Ishikawa (cell line): ENCODE results near the gene FGF4.

Source experiments
- CEBPB ChIP-seq: IDR thresholded peaks from 2 replicates; pipeline ENCODE4 v1.6.1; 2012
- CREB1 ChIP-seq: IDR thresholded peaks from 2 replicates; pipeline ENCODE4 v1.6.1; 2012; ENCODE audit warnings: low read depth
- EGR1 ChIP-seq: IDR thresholded peaks from 2 replicates; pipeline ENCODE4 v1.6.1; 2012
- EP300 ChIP-seq: IDR thresholded peaks from 2 replicates; pipeline ENCODE4 v1.6.1; 2012; ENCODE audit warnings: borderline replicate concordance
- FOXM1 ChIP-seq: IDR thresholded peaks from 2 replicates; pipeline ENCODE4 v1.6.1; 2012; ENCODE audit warnings: low read depth, borderline replicate concordance
- MAX ChIP-seq: IDR thresholded peaks from 2 replicates; pipeline ENCODE4 v1.6.1; 2012
- NFIC ChIP-seq: IDR thresholded peaks from 2 replicates; pipeline ENCODE4 v1.6.1; 2012
- RAD21 ChIP-seq: IDR thresholded peaks from 2 replicates; pipeline ENCODE4 v1.6.1; 2012; ENCODE audit warnings: low read depth
- REST ChIP-seq: IDR thresholded peaks from 2 replicates; pipeline ENCODE4 v1.6.1; 2012; ENCODE audit warnings: low read depth, mild to moderate bottlenecking
- TAF1 ChIP-seq: IDR thresholded peaks from 2 replicates; pipeline ENCODE4 v1.6.1; 2012; ENCODE audit warnings: low read depth, mild to moderate bottlenecking
- TCF12 ChIP-seq: IDR thresholded peaks from 2 replicates; pipeline ENCODE4 v1.6.1; 2012; ENCODE audit warnings: low read depth
- TEAD4 ChIP-seq: IDR thresholded peaks from 2 replicates; pipeline ENCODE4 v1.6.1; 2012
- USF1 ChIP-seq: IDR thresholded peaks from 2 replicates; pipeline ENCODE4 v1.6.1; 2012
- YY1 ChIP-seq: IDR thresholded peaks from 2 replicates; pipeline ENCODE4 v1.6.1; 2012; ENCODE audit warnings: low read depth
- ZBTB7A ChIP-seq: IDR thresholded peaks from 2 replicates; pipeline ENCODE4 v1.6.1; 2012; ENCODE audit warnings: low read depth

FGF4 gene

GRCh38 chr11:69802590-69802989, 27.4 kb upstream of the FGF4 start:
- TF ChIP-seq CREB1 (no peak), MAX (no peak), NFIC (no peak), USF1 (no peak), RAD21 (no peak), YY1 (no peak), CEBPB (no peak), FOXM1 (no peak), EP300 (no peak), TEAD4 (no peak), ZBTB7A (no peak)

- TF ChIP-seq FOXM1, result no peak
- peak; percentile 99 for TF ChIP-seq ZBTB7A
- no peak for TF ChIP-seq CREB1
- TF ChIP-seq TEAD4, result no peak
- TF ChIP-seq RAD21, result peak; percentile 72
- no peak for TF ChIP-seq REST
These were observed 26.6 kb upstream of the FGF4 start for GRCh38 chr11:69801513-69802335.

- TF ChIP-seq USF1 (no peak), CREB1 (no peak), CEBPB (no peak), MAX (no peak), TCF12 (no peak), EP300 (no peak), REST (no peak), RAD21 (no peak), FOXM1 (no peak), TEAD4 (no peak), ZBTB7A (no peak), YY1 (no peak), TAF1 (no peak), EGR1 (no peak), NFIC (no peak)
These were observed 25.1 kb upstream of the FGF4 start for GRCh38 chr11:69800278-69800677.

- TF ChIP-seq REST (no peak), USF1 (peak; percentile 99), TAF1 (no peak), CEBPB (no peak), TEAD4 (no peak), RAD21 (no peak), ZBTB7A (no peak), MAX (peak; percentile 55), EP300 (no peak), NFIC (no peak), YY1 (peak; percentile 56; the same call in 1 of the 2 replicates)
These were observed 24.4 kb upstream of the FGF4 start for GRCh38 chr11:69799582-69799981.
